GM12891 (cell line): Measurements from ENCODE around the gene UBE2R2.

Experiments
- POLR2AphosphoS5 ChIP-seq: IDR thresholded peaks from 2 replicates; pipeline ENCODE4 v1.6.1; 2011; ENCODE audit warnings: low read depth, low read length, control low read depth
- TAF1 ChIP-seq: IDR thresholded peaks from 2 replicates; pipeline ENCODE4 v1.6.1; 2011; ENCODE audit warnings: low read depth, low read length, control low read depth

DNA sequence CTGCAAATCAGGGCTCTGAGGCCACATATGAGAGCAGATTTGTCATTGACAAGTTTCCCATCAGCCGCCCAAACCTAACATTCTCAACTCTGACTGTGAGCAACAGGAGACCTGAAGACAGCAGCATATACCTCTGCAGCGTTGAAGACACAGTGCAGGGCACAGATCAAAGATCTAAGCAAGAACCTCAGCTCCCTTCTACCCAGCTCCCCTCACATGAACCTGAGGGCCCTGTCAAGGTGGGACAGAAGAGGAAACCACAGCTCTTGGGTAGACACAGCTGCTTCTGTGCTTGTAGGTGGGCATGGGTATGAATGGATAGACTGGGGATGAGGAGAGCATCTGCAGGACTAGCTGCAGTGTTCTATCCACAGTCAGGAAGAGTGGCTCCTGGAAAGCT, 30.3 kb upstream of the UBE2R2 start:
- TF ChIP-seq TAF1 (no peak), POLR2AphosphoS5 (no peak)
